ENCODE results near the gene CHST5. TPM values are rescaled to one million over a fixed set of nuclear protein-coding genes. Genes with fewer than 3 reads are reported as not detected.

CHST5 gene
- total RNA-seq, result 0.26 TPM

- no peak for DNase-seq (ENCODE audit: low spot score)
Observed at GRCh38 chr16:75535901-75536300, at the start of gene CHST5. Gene CHST5 (minus strand): TSS chr16:75536108. CDS start chr16:75530384, 5,724 bp downstream.

- no peak for DNase-seq (ENCODE audit: low spot score)
Observed at GRCh38 chr16:75584108-75584507, 48.2 kb upstream of the CHST5 start.

GRCh38 chr16:75579281-75579834 is 43.5 kb upstream of the CHST5 start:
- no peak for DNase-seq (ENCODE audit: low spot score)

GRCh38 chr16:75578725-75579124 is 42.8 kb upstream of the CHST5 start:
- no peak for DNase-seq (ENCODE audit: low spot score)

GRCh38 chr16:75578212-75578611 is 42.3 kb upstream of the CHST5 start:
- DNase-seq (ENCODE audit: low spot score), result no peak

- no peak for DNase-seq (ENCODE audit: low spot score)
Observed at GRCh38 chr16:75576384-75576811, 40.5 kb upstream of the CHST5 start.

GRCh38 chr16:75575958-75576357 is 40.0 kb upstream of the CHST5 start:
- DNase-seq (ENCODE audit: low spot score), result no peak

GRCh38 chr16:75573955-75574354 is 38.0 kb upstream of the CHST5 start:
- DNase-seq (ENCODE audit: low spot score), result no peak

GRCh38 chr16:75572864-75573542 is 37.1 kb upstream of the CHST5 start:
- no peak for DNase-seq (ENCODE audit: low spot score)

GRCh38 chr16:75570396-75571065 is 34.6 kb upstream of the CHST5 start:
- DNase-seq (ENCODE audit: low spot score), result no peak

GRCh38 chr16:75567911-75568310 is 32.0 kb upstream of the CHST5 start:
- no peak for DNase-seq (ENCODE audit: low spot score)

GRCh38 chr16:75566758-75567255 is 30.9 kb upstream of the CHST5 start:
- peak; percentile 45 for DNase-seq (ENCODE audit: low spot score)

GRCh38 chr16:75566040-75566757 is 30.3 kb upstream of the CHST5 start, which contains the start of gene GABARAPL2:
Gene GABARAPL2 (plus strand): TSS chr16:75566379. CDS start chr16:75566487, 108 bp downstream.
- DNase-seq (ENCODE audit: low spot score), result peak; percentile 85

GRCh38 chr16:75565640-75566039 is 29.7 kb upstream of the CHST5 start:
- DNase-seq (ENCODE audit: low spot score), result no peak

- DNase-seq (ENCODE audit: low spot score), result no peak
Observed at GRCh38 chr16:75559564-75560372, 23.9 kb upstream of the CHST5 start.

GRCh38 chr16:75558846-75559401 is 23.0 kb upstream of the CHST5 start:
- no peak for DNase-seq (ENCODE audit: low spot score)

- DNase-seq (ENCODE audit: low spot score), result no peak
Observed at GRCh38 chr16:75556431-75556950, 20.6 kb upstream of the CHST5 start.

GRCh38 chr16:75555707-75556430 is 20.0 kb upstream of the CHST5 start, which contains the start of gene TMEM231:
Gene TMEM231 (minus strand): TSS chr16:75556252. CDS start chr16:75556209, 43 bp downstream.
- peak; percentile 97 for DNase-seq (ENCODE audit: low spot score)

GRCh38 chr16:75555213-75555706 is 19.4 kb upstream of the CHST5 start:
- DNase-seq (ENCODE audit: low spot score), result peak; percentile 83

- DNase-seq (ENCODE audit: low spot score), result no peak
Observed at GRCh38 chr16:75552951-75553350, 17.0 kb upstream of the CHST5 start.
